ENCODE data around the gene ZNF101. TPM values are rescaled to one million over a fixed set of nuclear protein-coding genes. Genes with fewer than 3 reads are reported as not detected.

Gene ZNF101
- total and polyA plus RNA-seq, 9 of the 15 experiments (the other 6 are each of a cell fraction or from before 2014, with no cell fraction given), result 9.6 to 20.3 (median 12.4) TPM

DNA sequence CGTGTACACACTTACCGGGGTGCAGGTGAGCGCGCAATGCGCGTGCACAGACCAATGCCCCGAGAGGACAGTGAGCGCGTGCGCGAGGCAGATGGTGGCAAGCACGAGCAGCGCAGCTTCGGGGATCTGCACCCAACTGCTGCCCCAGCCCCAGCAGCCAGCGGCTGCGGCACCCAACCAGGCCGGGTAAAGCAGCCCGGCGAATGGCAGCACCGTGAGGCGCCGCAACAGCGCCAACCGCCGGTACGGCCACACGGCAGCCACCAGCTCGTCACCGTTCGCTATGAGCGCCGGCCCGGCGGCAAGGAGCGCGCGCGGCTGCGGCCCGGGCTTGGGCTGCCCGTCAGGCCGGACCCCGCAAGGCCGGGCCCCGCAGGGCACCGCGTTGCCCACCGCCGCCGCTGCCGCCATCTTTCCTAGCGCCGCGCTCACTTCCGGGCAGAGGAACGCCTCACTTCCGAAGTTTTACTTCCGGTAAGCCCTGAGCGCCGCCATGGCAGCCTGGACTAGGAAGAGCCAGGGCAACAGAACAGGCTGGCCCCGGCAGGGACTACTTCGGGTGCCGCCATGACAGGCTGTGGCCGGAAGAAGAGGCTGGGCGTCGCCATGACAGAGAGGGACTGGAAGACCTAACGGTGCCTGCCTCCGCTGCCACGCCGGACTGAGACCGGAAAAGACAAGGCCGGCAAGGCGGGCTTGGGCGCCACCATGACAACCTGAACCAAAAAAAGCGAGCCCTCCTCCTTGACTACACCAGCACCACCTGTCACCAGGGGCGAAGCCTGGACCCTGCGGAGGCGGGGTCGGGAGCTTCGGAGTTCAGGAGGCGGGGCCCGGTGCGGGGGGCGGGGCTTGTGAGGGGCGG lies 5.2 kb upstream of the ZNF101 start, which contains the start of gene ATP13A1 (continued):
- TF ChIP-seq, protein P1, sequence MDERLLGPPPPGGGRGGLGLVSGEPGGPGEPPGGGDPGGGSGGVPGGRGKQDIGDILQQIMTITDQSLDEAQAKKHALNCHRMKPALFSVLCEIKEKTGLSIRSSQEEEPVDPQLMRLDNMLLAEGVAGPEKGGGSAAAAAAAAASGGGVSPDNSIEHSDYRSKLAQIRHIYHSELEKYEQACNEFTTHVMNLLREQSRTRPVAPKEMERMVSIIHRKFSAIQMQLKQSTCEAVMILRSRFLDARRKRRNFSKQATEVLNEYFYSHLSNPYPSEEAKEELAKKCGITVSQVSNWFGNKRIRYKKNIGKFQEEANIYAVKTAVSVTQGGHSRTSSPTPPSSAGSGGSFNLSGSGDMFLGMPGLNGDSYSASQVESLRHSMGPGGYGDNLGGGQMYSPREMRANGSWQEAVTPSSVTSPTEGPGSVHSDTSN (CRISPR knock-in tag; IDR thresholded peaks at IDR 0.05; ENCODE audit: low read depth), result no peak
- TF ChIP-seq, protein P1 (tag; conservative IDR thresholded peaks at IDR 0.05; ENCODE audit: low read depth), result 0 out of 2 replicates have a peak, but pooled peaks have one; percentile 7
- peak; percentile 49 for TF ChIP-seq POLR2B (IDR thresholded peaks at IDR 0.05; ENCODE audit: low read depth, partially characterized antibody)
- TF ChIP-seq SRSF1 (IDR thresholded peaks at IDR 0.05; ENCODE audit: low read depth, low read length), result no peak
- TF ChIP-seq, protein P2, sequence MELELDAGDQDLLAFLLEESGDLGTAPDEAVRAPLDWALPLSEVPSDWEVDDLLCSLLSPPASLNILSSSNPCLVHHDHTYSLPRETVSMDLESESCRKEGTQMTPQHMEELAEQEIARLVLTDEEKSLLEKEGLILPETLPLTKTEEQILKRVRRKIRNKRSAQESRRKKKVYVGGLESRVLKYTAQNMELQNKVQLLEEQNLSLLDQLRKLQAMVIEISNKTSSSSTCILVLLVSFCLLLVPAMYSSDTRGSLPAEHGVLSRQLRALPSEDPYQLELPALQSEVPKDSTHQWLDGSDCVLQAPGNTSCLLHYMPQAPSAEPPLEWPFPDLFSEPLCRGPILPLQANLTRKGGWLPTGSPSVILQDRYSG (tag; conservative IDR thresholded peaks at IDR 0.05; ENCODE audit: low read depth), result 0 out of 2 replicates have a peak, but pooled peaks have one; percentile 33
- peak in 1 of 2 experiments; percentile 93; a peak in 2 of 4 replicates for TF ChIP-seq CSDE1 (IDR thresholded peaks at IDR 0.05)
- TF ChIP-seq NR2C2 (CRISPR knock-in tag; IDR thresholded peaks at IDR 0.05), result peak; percentile 49; the same call in 1 of the 2 replicates
- peak; percentile 98 for TF ChIP-seq NR2C2 (tag; IDR thresholded peaks at IDR 0.05)
- TF ChIP-seq, protein P3, sequence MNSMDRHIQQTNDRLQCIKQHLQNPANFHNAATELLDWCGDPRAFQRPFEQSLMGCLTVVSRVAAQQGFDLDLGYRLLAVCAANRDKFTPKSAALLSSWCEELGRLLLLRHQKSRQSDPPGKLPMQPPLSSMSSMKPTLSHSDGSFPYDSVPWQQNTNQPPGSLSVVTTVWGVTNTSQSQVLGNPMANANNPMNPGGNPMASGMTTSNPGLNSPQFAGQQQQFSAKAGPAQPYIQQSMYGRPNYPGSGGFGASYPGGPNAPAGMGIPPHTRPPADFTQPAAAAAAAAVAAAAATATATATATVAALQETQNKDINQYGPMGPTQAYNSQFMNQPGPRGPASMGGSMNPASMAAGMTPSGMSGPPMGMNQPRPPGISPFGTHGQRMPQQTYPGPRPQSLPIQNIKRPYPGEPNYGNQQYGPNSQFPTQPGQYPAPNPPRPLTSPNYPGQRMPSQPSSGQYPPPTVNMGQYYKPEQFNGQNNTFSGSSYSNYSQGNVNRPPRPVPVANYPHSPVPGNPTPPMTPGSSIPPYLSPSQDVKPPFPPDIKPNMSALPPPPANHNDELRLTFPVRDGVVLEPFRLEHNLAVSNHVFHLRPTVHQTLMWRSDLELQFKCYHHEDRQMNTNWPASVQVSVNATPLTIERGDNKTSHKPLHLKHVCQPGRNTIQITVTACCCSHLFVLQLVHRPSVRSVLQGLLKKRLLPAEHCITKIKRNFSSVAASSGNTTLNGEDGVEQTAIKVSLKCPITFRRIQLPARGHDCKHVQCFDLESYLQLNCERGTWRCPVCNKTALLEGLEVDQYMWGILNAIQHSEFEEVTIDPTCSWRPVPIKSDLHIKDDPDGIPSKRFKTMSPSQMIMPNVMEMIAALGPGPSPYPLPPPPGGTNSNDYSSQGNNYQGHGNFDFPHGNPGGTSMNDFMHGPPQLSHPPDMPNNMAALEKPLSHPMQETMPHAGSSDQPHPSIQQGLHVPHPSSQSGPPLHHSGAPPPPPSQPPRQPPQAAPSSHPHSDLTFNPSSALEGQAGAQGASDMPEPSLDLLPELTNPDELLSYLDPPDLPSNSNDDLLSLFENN (IDR thresholded peaks at IDR 0.05; ENCODE audit: low read depth in 2 of 2, low read length in 2 of 2), result 0 out of 4 replicates have a peak, but pooled peaks have one; percentile 7 to 13
- TF ChIP-seq, protein P4, sequence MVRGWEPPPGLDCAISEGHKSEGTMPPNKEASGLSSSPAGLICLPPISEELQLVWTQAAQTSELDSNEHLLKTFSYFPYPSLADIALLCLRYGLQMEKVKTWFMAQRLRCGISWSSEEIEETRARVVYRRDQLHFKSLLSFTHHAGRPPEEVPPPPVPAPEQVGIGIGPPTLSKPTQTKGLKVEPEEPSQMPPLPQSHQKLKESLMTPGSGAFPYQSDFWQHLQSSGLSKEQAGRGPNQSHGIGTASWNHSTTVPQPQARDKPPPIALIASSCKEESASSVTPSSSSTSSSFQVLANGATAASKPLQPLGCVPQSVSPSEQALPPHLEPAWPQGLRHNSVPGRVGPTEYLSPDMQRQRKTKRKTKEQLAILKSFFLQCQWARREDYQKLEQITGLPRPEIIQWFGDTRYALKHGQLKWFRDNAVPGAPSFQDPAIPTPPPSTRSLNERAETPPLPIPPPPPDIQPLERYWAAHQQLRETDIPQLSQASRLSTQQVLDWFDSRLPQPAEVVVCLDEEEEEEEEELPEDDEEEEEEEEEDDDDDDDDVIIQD (CRISPR knock-in tag; IDR thresholded peaks at IDR 0.05), result no peak
